GM12891 (cell line): ENCODE measurements around the gene CARS1.
A peak's percentile ranks its signal among the peaks of the same experiment; 100 is the strongest.

Experiments
- POLR2A ChIP-seq: IDR thresholded peaks from 2 replicates; pipeline ENCODE4 v1.6.1; 2011; ENCODE audit warnings: low read depth, low read length, control low read depth
- POLR2AphosphoS5 ChIP-seq: IDR thresholded peaks from 2 replicates; pipeline ENCODE4 v1.6.1; 2011; ENCODE audit warnings: low read depth, low read length, control low read depth
- SPI1 ChIP-seq: IDR thresholded peaks from 2 replicates; pipeline ENCODE4 v1.6.1; 2011; ENCODE audit warnings: low read depth, low read length, control low read depth
- TAF1 ChIP-seq: IDR thresholded peaks from 2 replicates; pipeline ENCODE4 v1.6.1; 2011; ENCODE audit warnings: low read depth, low read length, control low read depth

- peak; percentile 66 for TF ChIP-seq POLR2AphosphoS5
- TF ChIP-seq POLR2A: 0 out of 2 replicates have a peak, but pooled peaks have one; percentile 44
- peak; percentile 44; the same call in 1 of the 2 replicates for TF ChIP-seq TAF1
- no peak for TF ChIP-seq SPI1
Measured at GRCh38 chr11:3057069-3057963, at the start of gene CARS1.
